ENCODE results near the gene ZFAND3. TPM values are rescaled to one million over a fixed set of nuclear protein-coding genes. Genes with fewer than 3 reads are reported as not detected.

Gene ZFAND3
- total RNA-seq, 2 experiments from 2014 or later = 8.3 to 33.8 TPM

DNA sequence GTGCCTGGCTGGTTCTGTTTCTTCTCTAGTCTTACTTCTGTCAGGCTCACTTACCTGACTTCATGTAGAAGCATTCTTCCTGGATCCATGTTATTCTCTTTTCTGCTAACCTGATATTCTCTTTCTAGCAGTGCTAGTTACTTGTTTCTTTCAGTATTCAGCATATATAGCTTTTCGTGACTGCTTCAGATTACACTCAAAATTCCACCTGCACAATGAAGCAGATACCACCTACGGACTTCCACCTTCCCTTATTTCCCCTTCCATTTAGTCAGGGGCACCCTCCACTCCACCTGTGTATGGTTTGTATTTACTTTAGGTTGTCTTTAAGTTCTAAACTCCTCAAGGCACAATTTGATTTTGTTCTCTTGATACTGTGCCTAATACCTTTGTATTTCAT is 36.8 kb downstream of the ZFAND3 start:
- no peaks in the 10 kb centered on the region for H3K36me3 ChIP-seq (ENCODE audit: insufficient read depth, low read length)
- peaks cover 11% of the 10 kb centered on the region; the same call in 1 of the 2 replicates for H3K79me2 ChIP-seq (ENCODE audit: insufficient read depth, low read depth, low read length)
- no peaks in the 10 kb centered on the region; the same call in 1 of the 2 replicates for H4K20me1 ChIP-seq (ENCODE audit: insufficient read depth, low read length)
- no peak for TF ChIP-seq EZH2phosphoT487 (IDR thresholded peaks at IDR 0.05; ENCODE audit: borderline replicate concordance, low read depth, low read length)
- TF ChIP-seq, protein P1, sequence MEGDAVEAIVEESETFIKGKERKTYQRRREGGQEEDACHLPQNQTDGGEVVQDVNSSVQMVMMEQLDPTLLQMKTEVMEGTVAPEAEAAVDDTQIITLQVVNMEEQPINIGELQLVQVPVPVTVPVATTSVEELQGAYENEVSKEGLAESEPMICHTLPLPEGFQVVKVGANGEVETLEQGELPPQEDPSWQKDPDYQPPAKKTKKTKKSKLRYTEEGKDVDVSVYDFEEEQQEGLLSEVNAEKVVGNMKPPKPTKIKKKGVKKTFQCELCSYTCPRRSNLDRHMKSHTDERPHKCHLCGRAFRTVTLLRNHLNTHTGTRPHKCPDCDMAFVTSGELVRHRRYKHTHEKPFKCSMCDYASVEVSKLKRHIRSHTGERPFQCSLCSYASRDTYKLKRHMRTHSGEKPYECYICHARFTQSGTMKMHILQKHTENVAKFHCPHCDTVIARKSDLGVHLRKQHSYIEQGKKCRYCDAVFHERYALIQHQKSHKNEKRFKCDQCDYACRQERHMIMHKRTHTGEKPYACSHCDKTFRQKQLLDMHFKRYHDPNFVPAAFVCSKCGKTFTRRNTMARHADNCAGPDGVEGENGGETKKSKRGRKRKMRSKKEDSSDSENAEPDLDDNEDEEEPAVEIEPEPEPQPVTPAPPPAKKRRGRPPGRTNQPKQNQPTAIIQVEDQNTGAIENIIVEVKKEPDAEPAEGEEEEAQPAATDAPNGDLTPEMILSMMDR (conservative IDR thresholded peaks at IDR 0.05; ENCODE audit: low read length) = no peak
- H3K27ac ChIP-seq (ENCODE audit: low read depth, low read length, poor library complexity, severe bottlenecking) = no peak overlapping the region
- ChIA-PET CTCF (ENCODE audit: unreplicated experiment) (no interaction called here), POLR2A (interaction anchor here (1.4 kb wide), 1 partner anchor 10 kb away, joined by 3 read pairs; no protein-coding TSS in a partner anchor)
- no peak for DNase-seq (ENCODE audit: low spot score)
- no peak overlapping the region for H3K4me3 ChIP-seq (ENCODE audit: low read depth, low read length, poor library complexity, severe bottlenecking)
- H3K4me2 ChIP-seq (ENCODE audit: low read length) = no peak overlapping the region
- intact Hi-C loops (cut with micrococcal nuclease; ENCODE audit: unreplicated experiment) = no loop called here
- no peak overlapping the region for H2AFZ ChIP-seq (ENCODE audit: low read length)
- no peaks in the 10 kb centered on the region for H3K9me3 ChIP-seq (ENCODE audit: low read length)
- no peaks in the 10 kb centered on the region for H3K4me1 ChIP-seq (ENCODE audit: insufficient read depth, low read length, poor library complexity, severe bottlenecking)
- H3K9me2 ChIP-seq (ENCODE audit: insufficient read depth, low read length) = no peaks in the 10 kb centered on the region
- no TSS peak for BruUV-seq (replicated peaks)

DNA sequence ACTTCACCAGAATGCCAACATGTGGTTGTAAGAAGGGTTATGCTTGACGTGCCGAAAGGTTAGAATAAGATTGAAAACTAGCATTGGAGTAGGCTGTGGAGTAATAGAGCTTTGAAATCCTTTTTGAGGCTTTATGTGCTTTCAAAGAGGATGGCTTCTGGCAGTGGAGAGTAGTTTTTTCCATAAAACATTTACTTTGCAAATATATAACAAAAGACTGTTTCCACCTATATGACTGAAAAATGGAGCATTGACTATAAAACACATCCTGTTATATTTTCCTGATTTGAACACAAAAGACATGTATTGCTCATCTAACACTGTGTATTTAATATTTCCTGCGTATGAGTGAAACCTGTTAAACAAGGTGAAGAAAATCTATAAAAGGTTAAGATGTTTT is 38.8 kb downstream of the ZFAND3 start:
- Histone ChIP-seq H2AFZ (ENCODE audit: low read length) (no peak overlapping the region), H3K9me3 (ENCODE audit: low read length) (no peaks in the 10 kb centered on the region), H4K20me1 (ENCODE audit: insufficient read depth, low read length) (peaks cover 3% of the 10 kb centered on the region; the same call in 1 of the 2 replicates), H3K27ac (ENCODE audit: low read depth, low read length, poor library complexity, severe bottlenecking) (no peak overlapping the region), H3K9me2 (ENCODE audit: insufficient read depth, low read length) (no peaks in the 10 kb centered on the region), H3K36me3 (ENCODE audit: insufficient read depth, low read length) (no peaks in the 10 kb centered on the region), H3K79me2 (ENCODE audit: insufficient read depth, low read depth, low read length) (peaks cover 11% of the 10 kb centered on the region; the same call in 1 of the 2 replicates), H3K4me3 (ENCODE audit: low read depth, low read length, poor library complexity, severe bottlenecking) (no peak overlapping the region), H3K4me2 (ENCODE audit: low read length) (no peak overlapping the region), H3K4me1 (ENCODE audit: insufficient read depth, low read length, poor library complexity, severe bottlenecking) (no peaks in the 10 kb centered on the region)
- no TSS peak for BruUV-seq (replicated peaks)
- no peak for DNase-seq (ENCODE audit: low spot score)
- ChIA-PET POLR2A (interaction anchor here (0.7 to 1.3 kb wide), 2 partner anchors 466 to 1936 kb away, joined by 3 read pairs; no protein-coding TSS in a partner anchor), CTCF (ENCODE audit: unreplicated experiment) (no interaction called here)
- intact Hi-C loops (cut with micrococcal nuclease; ENCODE audit: unreplicated experiment) = no loop called here
- TF ChIP-seq EZH2phosphoT487 (IDR thresholded peaks at IDR 0.05; ENCODE audit: borderline replicate concordance, low read depth, low read length) = no peak

GRCh38 chr6:37860226-37860839 is 40.8 kb downstream of the ZFAND3 start:
- Histone ChIP-seq H3K9me3 (ENCODE audit: low read length) (no peaks in the 10 kb centered on the region), H3K4me1 (ENCODE audit: insufficient read depth, low read length, poor library complexity, severe bottlenecking) (no peaks in the 10 kb centered on the region), H3K79me2 (ENCODE audit: insufficient read depth, low read depth, low read length) (peaks cover 5% of the 10 kb centered on the region; the same call in 1 of the 2 replicates), H4K20me1 (ENCODE audit: insufficient read depth, low read length) (peaks cover 3% of the 10 kb centered on the region; the same call in 1 of the 2 replicates), H3K27ac (ENCODE audit: low read depth, low read length, poor library complexity, severe bottlenecking) (no peak overlapping the region), H3K4me3 (ENCODE audit: low read depth, low read length, poor library complexity, severe bottlenecking) (no peak overlapping the region), H3K36me3 (ENCODE audit: insufficient read depth, low read length) (no peaks in the 10 kb centered on the region), H3K9me2 (ENCODE audit: insufficient read depth, low read length) (no peaks in the 10 kb centered on the region), H2AFZ (ENCODE audit: low read length) (no peak overlapping the region), H3K4me2 (ENCODE audit: low read length) (no peak overlapping the region)
- POLR2A ChIA-PET = interaction anchor here (0.6 kb wide), 2 partner anchors 62 to 66 kb away, joined by 3 to 5 read pairs; no protein-coding TSS in a partner anchor
- CTCF ChIA-PET (ENCODE audit: unreplicated experiment) = no interaction called here
- TF ChIP-seq EZH2phosphoT487 (IDR thresholded peaks at IDR 0.05; ENCODE audit: borderline replicate concordance, low read depth, low read length) = no peak
- TF ChIP-seq, protein P1 (conservative IDR thresholded peaks at IDR 0.05; ENCODE audit: low read length) = peak; percentile 84
- intact Hi-C loops (cut with micrococcal nuclease; ENCODE audit: unreplicated experiment) = loop anchor here (2.0 kb wide), 1 partner anchor 70 kb away; no protein-coding TSS in a partner anchor
- BruUV-seq (replicated peaks) = TSS peak; percentile 21
- peak; percentile 35 for DNase-seq (ENCODE audit: low spot score)

Data from OCI-LY7 (cell line).